ENCODE measurements around the gene ZNF528.

Gene ZNF528

GRCh38 chr19:52397310-52398080 is at the start of gene ZNF528:
ZNF528 (plus strand) TSS chr19:52397849; CDS start chr19:52402014, 4,165 bp downstream.
- peak; percentile 83 for DNase-seq (ENCODE audit: low spot score)

GRCh38 chr19:52351512-52351911 is 46.1 kb upstream of the ZNF528 start:
- DNase-seq (ENCODE audit: low spot score), result no peak

GRCh38 chr19:52366414-52366824 is 31.2 kb upstream of the ZNF528 start:
- DNase-seq (ENCODE audit: low spot score), result no peak

- peak; percentile 85 for DNase-seq (ENCODE audit: low spot score)
Measured at GRCh38 chr19:52369559-52370340, 27.9 kb upstream of the ZNF528 start, which contains the start of gene ZNF880. ZNF880 (plus strand) TSS chr19:52369923; CDS start chr19:52369966, 43 bp downstream.

GRCh38 chr19:52370341-52370710 is 27.3 kb upstream of the ZNF528 start:
- DNase-seq (ENCODE audit: low spot score), result no peak

GRCh38 chr19:52391135-52391534 is 6.5 kb upstream of the ZNF528 start:
- no peak for DNase-seq (ENCODE audit: low spot score)

- no peak for DNase-seq (ENCODE audit: low spot score)
Measured at GRCh38 chr19:52398081-52398441, 412 bp downstream of the ZNF528 start.

- no peak for DNase-seq (ENCODE audit: low spot score)
Measured at GRCh38 chr19:52410276-52410675, 12.6 kb downstream of the ZNF528 start.

- no peak for DNase-seq (ENCODE audit: low spot score)
Measured at GRCh38 chr19:52415711-52416110, 18.1 kb downstream of the ZNF528 start.

GRCh38 chr19:52428937-52429336 is 31.3 kb downstream of the ZNF528 start, which contains the start of gene ZNF534:
ZNF534 (plus strand) TSS chr19:52429148; CDS start chr19:52431475, 2,327 bp downstream.
- DNase-seq (ENCODE audit: low spot score), result no peak

GRCh38 chr19:52442179-52442578 is 44.5 kb downstream of the ZNF528 start:
- DNase-seq (ENCODE audit: low spot score), result no peak

- DNase-seq (ENCODE audit: low spot score), result no peak
Measured at GRCh38 chr19:52444506-52444905, 46.9 kb downstream of the ZNF528 start.

GRCh38 chr19:52451241-52451640 is 53.6 kb downstream of the ZNF528 start:
- DNase-seq (ENCODE audit: low spot score), result no peak

- peak; percentile 66 for DNase-seq (ENCODE audit: low spot score)
Measured at GRCh38 chr19:52453324-52454094, 55.9 kb downstream of the ZNF528 start, which contains the start of gene ZNF578. ZNF578 (plus strand) TSS chr19:52453553; CDS start chr19:52501846, 48,293 bp downstream.

GRCh38 chr19:52464798-52465470 is 67.3 kb downstream of the ZNF528 start:
- DNase-seq (ENCODE audit: low spot score), result no peak
